Measurements from ENCODE around the gene DENND1A. TPM values are rescaled to one million over a fixed set of nuclear protein-coding genes. Genes with fewer than 3 reads are reported as not detected.
"Not testable (repeated sequence)": the region's sequence is repeated elsewhere in the genome, so short reads cannot be mapped to it uniquely, and the experiment has no call there.

Gene DENND1A
- polyA plus RNA-seq, 1 donor: 16.7 TPM

DNA sequence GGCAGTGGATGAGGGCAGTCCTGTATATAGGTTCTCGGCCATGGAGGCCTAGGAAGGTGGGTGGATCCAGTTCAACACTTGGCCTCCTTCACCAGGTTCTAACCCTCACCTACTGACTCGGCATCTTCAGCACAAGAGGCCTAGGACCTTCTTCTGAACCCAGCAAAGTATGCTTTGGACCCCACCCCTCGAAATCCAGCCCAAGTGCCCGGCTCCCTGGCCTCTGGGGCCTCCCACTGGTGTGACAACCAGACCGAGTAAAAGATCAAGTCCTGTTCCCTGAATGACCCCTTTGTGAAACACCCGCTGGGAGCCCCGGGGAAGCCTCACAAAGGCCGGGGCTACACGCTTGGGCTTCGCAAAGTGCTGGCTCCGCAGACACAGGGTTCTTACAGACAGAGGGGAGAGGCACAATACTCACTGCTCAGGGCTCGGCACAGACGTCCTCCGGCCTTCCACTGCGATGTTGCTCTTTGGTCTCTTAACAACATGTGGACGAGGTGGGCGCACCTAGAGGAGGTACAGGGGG lies 526.9 kb downstream of the DENND1A start:
- no peak for DNase-seq

DNA sequence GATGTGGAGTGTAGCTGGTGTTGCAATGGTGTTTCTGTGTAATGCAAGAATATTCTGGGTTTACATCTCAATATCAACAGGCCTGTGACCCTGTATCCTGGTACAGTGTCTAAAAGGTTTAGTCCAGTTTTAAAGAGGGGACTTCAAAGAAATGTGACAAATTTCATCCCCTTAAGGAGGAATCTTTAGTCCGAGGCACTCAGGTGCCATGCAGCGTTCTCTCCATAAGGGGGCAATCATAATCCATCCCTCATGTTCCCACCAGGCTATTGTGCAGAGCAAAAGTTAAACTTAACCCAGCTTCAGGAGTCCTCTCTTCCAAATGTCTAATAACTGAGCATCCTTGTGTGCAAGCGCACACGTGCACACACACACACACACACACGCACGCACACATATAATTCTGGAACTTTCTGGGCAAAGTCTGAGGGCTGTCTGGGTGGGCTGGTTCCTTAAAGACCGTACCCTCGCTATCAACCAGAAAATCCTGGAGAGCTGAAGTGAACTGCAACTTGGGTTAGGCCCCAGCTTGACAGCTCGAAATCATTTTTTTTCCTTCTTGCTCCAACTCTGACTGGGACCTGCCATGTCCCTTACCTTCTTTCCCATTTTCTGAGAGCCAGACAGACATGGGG lies 527.9 kb downstream of the DENND1A start:
- DNase-seq: peak; percentile 54

DNA sequence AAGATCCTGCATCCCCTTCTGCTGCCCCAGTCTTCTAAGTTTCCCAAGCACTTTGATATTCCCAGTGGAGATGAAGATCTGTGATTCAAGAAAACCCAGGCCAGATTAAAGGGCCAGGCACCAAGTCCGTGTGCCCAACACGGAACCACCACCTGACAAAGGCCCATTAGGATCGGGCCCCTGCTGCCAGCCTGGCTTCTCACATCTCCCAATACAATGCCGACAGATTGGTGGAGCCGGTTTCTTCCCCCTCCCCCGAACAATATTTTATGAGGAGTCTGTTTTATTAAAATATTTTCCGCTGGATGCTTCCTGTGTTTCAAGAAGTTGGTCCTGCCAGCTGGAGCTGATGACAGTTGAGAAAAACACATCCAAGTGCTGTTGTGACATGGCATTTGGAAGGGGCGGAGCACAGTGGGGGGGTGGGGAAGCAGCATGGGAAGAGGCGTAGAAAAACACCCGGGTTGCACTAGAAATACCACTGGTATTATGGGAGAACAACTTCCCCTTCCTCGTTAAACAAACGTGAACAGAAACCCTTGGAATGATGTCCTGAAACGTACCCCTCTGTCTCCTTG lies 528.9 kb downstream of the DENND1A start:
- no peak for DNase-seq

DNA sequence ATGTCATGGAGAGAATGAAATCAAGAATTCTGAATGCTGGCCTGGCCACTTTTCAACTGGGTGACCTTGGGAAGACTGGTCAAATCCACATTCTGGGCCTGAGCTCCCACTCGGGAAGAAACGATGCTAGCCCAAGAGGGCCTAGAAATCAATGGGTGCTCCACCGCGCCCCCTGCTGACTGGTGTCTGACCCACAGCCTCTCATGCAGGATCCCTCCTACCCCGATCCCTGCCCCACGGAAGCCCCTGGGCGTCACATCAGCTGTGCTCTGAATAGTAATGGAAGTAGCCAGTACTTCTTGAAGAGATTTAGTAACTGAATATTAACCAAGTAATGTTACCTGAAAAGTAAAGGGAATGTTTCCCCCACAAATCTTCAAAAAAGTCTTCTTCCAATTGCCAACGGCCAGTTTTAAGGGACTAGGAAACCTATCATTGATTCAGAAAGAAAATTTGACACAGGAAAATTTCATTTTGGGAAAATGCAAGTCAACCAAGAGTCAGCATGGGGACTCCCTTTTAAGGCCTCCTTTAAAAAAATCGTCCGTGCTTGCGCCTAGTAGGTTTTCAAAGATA lies 530.0 kb downstream of the DENND1A start:
- DNase-seq: no peak

DNA sequence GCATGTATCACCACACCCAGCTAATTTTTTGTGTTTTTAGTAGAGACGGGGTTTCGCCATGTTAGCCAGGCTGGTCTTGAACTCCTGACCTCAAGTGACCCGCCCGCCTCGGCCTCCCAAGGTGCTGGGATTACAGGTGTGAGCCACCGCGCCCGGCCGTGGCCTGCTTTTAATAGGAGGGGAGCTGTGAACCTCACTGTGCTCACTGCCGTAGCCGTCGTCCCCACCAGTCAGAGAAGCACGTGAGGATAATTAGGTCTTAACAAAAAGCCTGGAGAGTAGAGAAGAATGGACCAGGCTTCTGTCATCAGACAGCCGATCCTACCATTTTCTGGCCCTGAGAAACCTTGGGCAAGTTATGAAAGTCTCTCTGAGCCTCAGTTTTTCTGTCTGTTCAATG lies 531.0 kb downstream of the DENND1A start:
- DNase-seq: not testable (repeated sequence)

DNA sequence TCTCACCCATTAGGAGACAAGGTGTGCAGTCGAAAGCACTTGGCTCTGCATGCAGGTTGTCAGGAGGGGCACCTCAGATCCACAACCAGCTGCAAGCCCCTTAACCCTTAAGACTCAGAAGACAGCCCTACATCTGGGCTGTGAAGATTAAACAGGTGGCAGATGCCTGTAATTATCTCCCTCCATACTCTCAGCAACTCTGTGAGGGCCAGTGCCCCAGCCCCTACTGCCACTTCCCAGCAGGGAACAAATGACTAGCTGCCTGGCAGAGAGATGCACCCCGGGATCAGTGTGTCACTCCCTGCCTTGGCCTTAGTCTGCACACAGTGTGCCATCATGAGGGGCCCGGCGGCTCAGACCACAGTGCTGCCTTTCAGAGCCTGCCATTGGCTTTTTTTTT lies 532.0 kb downstream of the DENND1A start:
- no peak for DNase-seq

DNA sequence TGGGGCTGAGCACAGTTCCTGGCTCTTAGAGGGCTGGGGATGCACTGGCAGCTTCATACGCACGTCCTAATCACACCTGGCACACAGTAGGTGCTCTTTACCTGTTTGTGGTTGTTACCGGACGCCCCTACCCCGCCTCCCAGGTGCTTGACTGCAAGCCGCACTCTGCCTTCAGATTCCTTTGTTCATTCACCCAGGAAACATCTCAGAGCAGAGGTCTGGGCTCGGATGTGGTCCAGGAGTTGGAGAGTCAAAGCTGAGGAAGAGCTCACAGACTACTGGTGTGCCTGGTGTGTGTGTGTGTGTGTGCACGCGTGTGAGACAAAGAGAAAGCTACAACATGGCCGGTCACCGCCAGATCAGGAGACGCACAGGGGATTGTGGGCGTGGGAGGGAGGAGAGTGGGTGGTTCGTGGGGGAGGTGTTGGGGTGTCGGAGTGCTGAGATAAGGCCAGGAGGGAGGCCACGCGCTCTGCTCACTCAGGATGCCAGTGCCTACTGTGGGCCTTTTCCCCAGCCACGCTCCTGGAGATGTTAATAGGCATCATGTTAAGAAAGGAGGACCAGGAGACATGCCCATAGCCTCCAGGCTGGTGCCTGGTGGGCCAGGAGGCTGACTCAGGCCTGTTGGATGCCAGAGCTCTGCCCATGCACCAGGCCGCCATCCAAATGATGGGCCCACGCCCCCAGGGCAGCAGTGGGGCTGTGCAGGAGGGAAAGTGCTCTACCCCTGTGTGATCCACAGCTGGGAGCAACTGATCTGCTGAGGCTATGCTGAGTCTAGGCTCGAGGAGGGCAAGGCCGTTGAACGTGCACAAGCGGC lies 534.0 kb downstream of the DENND1A start:
- DNase-seq: no peak

DNA sequence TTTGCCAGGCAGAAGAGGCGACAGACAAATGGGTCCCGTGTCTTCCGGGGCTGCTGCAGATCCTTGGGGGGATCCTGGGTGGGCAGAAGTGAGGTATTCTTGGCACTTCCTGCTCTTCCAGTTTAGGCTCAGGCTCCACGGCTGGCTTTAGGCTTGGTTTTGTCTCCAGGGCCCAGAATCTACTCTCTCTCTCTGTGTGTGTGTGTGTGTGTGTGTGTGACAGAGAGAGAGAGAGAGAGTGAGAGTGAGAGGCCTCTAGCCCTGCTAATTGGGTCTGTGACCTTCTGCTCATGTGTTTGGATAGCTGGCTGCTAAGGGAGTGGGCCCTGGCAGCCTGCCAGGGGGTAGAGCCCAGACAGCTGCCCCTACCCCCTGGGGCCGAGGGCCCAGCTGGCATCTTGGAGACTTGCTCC lies 534.6 kb downstream of the DENND1A start:
- DNase-seq: peak; percentile 33

DNA sequence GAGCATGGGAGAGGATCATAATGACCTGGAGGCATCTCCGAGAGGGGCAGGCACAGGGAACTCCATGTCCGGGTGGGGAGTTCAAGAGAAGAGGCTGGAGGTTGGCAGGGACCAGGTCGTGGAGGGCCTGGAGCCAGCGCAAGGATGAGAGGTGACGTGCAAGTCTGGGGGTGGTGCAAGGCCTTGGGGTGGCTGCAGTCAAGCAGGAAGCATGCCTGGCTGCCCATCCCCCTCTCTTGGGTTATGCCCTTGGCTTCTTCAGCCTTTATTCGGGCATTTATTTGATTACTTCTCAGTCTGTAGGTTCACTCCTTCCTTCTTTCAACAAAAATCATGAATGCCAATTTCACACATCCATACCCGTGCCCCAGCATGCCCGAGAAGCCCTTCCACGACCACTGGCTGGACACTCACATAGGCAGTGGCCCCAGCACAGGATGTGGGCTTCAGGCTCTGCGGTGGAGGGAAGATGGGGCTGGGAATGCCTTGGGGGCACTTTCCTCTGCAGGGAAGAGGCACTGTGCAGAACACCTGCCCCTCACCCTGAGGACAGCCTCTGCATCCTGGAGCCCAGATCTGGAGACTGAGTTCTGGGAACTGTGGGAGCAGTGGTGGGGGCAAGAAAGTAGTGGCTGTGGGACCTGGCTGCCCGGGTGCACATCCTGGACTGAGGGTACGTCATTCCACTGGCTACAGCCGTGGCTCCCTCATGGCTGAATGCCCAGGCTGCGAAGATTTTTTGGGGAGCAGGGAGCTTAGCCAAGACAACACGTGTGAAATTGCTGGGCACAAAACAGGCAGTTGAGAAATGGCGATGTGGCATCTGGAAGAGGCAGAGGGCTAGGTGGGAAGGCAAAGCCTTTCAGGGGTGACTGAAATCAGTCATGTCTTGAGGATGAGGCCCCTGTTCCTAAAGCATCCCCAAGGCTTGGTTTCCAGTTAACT lies 535.4 kb downstream of the DENND1A start:
- no peak for DNase-seq

DNA sequence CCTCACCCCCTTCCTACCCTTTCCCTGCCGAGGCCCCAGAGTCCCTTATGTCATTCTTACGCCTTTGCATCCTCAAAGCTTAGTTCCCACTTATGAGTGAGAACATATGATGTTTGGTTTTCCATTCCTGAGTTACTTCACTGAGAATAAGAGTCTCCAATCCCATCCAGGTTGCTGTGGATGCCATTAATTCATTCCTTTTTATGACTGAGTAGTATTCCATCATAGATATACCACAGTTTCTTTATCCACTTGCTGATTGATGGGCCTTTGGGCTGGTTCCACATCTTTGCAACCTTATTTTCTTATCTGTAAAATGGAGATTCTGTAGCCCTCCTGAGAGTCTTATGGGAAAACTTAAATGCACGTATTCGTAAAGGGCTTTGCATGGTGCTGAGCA lies 537.1 kb downstream of the DENND1A start:
- no peak for DNase-seq

DNA sequence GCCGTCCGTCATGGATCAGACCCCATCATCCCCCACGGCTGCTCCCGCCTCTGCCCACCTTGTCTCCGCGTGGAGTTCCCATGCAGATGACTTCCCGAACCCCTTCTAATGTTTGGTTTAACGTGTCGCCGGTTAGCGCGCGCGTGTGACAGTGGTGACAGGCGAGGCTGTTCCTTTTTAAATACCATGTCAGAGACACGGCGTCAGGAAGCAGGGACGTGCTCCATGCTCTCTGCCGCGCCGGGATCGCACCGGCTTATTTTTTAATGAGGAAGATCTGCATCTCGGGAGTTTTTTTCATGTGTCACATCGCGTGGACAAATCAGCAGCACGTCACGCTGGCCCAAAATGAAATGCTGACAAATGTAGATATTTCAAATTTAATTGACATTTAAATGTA lies 538.0 kb downstream of the DENND1A start:
- no peak for DNase-seq

DNA sequence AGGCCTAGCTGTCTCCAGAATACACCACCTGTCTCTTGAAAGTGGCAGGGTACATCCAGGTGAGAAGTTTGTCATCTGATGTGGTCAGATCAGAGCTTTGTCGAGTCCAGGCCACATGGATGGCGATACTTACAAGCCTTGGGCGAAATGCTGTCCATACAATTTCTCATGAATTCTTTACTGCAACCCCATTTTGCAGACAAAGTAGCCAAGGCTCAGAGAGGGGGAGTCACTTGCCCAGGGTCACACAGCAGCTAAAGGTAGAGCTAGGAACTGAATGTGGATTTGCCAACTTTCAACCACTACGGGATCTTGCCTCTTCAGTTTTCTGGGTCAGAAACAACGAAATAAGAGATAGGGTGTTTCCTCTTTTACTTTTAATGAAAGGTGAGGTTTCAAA lies 538.7 kb downstream of the DENND1A start:
- no peak for DNase-seq

DNA sequence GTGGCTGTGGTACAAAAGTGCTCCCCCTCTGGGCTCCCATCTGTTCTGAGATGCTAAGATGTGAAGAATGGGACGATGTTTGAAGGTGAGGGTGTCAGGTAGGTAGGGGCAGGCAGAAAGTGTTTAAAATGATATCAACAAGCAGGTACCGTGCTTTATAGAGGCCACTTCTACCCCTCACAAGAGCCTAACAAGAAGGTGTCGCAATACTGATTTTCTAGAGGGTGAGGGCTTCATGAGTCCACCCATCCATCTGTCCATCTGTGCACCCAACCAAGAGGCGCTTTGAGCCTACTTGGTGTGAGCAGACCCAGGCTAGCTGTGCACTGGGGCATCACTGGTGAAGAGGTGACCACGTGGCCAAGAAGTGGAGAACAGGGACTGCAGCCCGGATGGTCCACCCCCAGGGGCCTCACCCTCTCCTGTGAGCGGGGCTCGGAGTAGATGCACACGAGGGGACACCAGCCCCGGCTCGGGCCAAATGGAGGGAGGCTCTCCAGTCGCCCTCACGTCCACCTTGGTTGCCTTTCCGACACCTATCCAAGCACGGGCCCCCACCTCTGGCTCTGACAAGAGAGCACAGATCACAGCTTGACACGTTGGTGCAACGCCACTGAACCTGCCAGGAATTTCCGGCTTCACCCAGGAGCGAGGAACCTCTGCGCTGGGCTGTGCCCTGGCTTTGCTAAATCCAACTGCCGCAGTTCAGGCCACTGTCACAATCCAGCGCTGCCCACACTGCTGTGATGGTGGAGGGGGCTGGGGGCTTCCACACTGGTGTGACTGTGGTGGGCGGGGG lies 539.4 kb downstream of the DENND1A start:
- DNase-seq: no peak

DNA sequence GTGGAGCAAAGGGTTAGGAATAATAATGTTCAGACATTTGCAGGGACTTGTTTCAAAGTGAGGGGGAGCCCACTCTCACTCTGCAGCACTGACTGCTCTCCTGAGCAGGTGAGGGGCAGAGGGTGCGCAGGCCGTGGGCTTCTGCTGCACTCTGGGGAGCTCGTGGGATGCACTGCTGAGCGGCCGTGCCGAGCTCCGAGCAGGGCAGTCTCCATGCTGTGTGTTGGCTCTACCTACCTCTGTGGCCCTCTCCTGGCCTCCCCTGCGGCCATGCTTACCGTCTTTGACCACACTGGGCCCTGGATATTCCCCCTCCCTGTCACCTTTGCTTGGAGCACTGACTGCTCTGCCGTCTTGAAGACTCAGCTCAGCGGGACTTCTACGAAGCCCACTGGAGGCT lies 540.2 kb downstream of the DENND1A start:
- DNase-seq: no peak

DNA sequence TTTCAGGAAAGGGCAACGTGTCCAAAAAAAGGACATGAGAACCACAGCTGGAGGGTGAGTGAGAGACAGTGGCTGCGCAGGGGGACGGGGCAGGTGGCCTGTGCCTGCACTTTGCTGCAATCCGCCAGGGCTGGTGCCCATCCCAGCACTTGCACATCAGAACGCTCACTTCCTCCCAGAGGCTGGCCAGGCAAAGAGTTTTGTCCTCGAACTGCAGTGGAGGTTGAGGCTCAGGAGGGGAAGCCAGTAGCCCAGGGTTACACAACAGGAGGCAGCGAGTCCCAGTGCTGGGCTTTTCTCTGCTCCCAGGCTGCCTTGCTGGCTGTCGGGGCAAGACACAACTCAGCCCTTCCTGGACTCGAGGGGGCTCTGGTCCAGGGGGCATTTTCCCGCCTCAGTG lies 540.9 kb downstream of the DENND1A start:
- no peak for DNase-seq

DNA sequence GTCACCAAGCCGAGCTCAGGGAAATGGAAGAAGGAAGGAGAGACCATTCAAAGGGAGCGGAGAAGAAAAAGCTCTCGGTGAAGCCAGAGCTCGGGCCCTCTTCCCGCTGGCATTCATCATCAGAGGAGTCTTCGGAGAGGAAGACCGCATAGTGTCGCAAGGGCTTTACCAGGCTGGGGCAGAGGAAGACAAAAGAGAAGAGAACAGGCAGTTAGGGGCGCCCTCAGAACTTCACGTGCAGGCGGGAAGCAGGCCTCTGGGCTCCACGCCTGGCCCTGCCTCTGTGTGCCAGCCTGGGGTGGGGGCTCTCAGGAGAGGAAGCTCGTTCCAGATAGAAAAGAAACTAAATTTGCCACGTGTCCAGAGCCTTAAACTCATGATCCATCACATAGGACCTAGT lies 542.2 kb downstream of the DENND1A start:
- DNase-seq: no peak

DNA sequence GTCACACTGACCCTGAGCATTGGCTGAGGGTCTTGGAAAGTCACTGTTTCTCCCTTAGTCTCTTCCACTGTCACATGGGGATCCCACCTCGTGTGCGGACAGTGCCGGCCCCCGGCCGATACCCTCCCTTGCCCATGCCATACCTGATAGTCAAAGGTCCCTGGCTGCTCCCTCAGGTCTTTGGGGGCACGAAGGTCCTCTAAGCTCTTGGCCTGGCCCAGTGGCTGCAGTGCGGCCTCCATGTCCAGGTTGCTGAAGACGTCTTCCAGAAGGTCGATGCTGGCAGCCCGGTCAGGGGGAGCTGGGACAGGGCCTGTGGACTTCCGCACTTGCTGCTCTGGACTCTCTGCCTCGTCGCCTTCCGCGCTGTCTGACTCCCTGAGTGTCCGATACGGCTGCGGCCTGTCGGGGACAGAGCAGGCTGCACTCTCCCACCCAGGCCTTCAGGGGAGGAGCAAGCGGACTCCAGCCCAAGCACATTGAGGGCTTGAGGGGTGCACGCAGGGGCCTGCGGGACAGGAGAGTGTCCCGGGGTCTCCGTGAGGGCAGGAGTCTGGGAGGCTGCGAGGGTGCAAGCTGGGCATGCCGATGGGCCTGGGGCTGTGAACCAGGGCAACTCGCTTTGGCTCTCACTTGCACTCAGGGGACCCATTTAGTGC lies 546.3 kb downstream of the DENND1A start:
- no peak for DNase-seq

DNA sequence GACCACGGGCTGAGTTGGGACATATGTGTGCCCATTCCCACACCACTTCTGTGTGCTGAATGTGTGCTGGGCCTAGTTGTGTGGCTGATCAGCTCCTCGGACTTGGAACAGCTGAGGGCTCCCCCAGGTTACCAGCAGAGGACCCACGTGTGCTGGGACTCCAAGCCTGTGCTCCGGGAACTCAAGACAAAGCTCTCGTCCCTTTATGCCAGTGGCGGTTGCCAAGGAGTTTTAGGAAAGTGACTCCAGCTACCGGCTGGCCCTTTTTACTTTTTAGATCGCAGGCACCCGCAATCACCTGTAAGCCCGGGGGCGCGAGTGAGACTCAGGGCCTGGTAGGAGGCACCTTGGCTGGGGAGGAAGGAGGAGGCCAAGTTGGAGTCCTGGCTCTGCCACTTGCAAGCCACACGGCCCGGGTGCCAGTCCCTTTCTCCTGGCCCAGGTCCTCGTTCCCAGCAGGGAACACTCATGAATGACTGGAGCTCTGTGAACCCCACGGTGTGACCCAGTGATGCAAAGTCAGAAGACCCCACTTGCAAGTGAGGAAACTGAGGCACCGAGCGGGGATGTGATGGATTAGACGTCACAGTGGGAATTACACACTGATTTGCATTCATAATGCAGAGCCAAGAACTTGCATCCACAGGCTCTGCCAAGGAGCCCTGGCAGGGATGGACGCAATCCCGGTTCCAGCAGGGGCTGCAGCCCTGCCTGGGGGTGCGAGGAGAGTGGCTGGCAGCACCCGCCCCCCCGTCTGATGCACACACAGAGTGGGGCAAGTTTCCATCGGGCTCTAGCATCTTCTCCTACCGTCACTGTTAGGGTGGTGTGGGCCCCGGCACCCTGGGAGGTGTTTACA lies 547.0 kb downstream of the DENND1A start:
- DNase-seq: no peak

DNA sequence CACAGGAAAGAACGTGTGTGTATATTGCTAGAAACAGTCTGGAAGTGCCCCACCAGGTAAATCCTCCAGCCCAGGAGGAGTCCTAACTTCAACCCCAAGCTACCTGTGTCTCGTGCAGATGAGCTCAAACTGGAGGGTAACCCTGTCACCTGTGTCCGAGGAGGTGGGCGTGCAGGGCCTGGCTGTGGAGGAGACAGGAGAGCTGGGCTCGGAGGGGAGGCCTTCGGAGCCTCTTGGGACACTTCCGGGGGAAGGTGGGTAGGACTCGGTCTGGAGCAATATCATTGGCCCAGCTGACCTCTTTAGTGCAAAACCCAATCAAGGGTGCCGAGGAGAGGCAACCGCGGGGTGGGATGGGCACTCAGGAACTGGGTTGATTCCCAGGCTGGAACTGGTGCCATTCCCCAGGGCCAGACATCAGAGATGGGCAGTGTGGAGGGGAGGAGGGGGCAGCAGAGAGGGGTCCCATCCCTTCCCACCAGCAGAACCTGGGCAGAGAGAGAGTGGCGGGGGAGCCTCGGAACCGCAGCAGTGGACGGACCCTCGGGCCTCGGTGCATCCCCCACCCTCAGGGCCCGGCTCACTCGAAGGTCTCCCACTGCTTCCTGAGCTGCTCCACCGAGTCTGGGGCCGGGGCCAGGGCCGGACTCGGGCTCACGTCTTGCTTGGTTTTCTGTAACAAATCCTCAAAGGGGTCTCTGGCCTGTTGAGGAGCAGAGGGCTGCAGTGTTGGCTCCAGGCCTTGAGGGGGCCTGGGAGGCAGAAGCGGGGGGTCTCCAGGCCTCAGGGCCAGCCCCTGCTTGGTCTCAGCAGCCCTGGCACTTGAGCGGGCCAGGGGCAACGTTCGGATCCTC lies 548.8 kb downstream of the DENND1A start:
- no peak for DNase-seq

Measured in hindlimb muscle (tissue), 1 donor.